ENCODE measurements around the gene LCAT.
"Not testable (repeated sequence)": the region's sequence is repeated elsewhere in the genome, so short reads cannot be mapped to it uniquely, and the experiment has no call there.

LCAT gene

DNA sequence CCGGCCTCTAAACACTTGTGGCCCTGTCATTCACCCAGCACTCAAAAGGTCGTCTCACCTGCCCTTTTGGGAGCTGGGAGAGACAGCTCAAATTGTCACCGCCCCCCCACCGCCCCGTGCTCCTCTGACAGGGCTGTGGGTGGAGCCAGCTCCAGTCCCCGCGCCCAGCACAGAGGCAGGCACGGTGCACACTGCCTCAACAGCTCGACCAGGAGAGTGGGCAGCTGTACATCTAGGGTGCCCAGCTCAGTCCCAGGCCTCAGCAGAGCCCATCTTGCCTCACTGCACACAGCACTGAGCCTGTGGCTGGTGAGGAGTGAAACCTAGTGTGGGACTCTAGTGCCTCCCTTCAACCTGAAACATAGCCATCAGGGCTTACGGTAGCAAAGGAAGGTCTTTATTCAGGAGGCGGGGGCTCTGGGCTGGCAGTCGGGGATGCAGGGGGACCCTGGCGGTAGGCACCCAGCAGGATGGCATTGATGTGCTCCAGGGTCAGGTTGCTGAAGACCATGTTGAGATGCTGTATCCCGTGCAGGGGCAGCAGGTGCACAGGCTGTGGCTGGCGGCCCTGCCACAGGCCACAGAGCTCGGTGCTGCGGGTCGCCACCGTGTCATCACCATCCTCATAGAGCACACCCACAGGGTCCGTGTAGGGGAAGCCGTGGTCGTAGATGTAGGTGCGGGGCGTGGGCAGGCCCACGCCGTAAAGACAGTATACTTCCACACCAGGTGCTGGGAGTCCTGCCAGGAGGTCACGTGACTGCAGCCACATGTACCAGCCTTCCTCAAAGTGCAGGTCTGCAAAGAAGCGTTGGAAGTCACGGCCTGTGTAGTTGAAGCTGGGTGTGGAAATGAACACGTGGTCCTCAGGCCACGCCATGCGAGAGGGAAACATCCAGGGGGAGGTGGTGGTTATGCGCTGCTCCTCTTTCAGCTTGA lies 4.1 kb downstream of the LCAT start:
- WGBS, 2 experiments = 94 to 95% methylated on average over 33 of the region's 33 CpGs
- Histone ChIP-seq H3K36me3 (ENCODE audit: control insufficient read depth, insufficient read depth, low read length) (no peaks in the 10 kb centered on the region), H3K27ac (ENCODE audit: insufficient read depth, low read depth, low read length, poor library complexity, severe bottlenecking) (no peak overlapping the region), H3K9me3 (ENCODE audit: control insufficient read depth, low read length) (no peaks in the 10 kb centered on the region), H3K4me3 (ENCODE audit: insufficient read depth, low read depth, low read length) (no peak overlapping the region), H3K4me1 (ENCODE audit: control insufficient read depth, insufficient read depth, low read length) (peaks cover 27% of the 10 kb centered on the region), H3K27me3 (ENCODE audit: control insufficient read depth, insufficient read depth, low read length, poor library complexity, severe bottlenecking) (no peaks in the 10 kb centered on the region)

GRCh38 chr16:67937713-67938112 lies 6.2 kb downstream of the LCAT start:
- H3K9me3 ChIP-seq (ENCODE audit: control insufficient read depth, low read length); H3K4me3 ChIP-seq (ENCODE audit: insufficient read depth, low read depth, low read length): not testable (repeated sequence)
- 91 to 94% methylated on average over 5 of the region's 5 CpGs for WGBS, 2 experiments

DNA sequence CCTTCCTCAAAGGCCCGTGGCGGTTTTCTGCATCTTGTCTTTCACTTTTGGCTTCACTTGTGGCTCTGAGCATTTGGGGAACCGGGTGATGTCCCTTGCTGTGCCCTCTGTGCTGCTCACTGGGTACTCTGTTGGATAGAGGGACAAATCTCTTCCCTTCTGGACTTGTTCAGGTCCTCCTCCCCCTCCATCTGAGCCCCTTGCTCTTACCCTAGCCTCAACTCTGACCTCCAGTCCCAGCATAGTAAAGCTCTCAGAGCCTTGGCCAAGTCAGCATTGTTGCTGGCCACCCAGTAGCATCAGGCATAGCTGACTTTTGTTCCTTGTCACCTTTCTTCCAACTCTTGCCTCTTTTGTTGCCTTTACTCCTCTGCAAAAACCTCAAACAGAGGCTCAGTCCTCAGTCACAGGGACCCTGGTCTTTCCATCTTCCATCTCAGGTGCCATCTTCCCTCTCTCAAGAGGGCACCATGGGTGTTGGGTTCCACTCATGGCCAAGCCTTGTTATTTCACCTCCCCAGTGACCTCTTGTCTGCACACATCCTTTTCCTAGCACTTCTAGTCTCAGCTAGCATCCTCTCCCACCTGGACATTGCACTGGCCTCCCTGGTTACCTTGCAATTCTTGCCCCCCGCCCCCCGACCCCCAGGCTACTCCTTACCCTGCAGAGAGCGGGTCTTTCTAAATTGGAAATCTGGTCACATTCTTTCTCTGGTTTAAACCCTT lies 6.9 kb downstream of the LCAT start:
- no peaks in the 10 kb centered on the region for H3K9me3 ChIP-seq (ENCODE audit: control insufficient read depth, low read length)
- peaks cover 16% of the 10 kb centered on the region for H3K4me1 ChIP-seq (ENCODE audit: control insufficient read depth, insufficient read depth, low read length)
- no peaks in the 10 kb centered on the region for H3K27me3 ChIP-seq (ENCODE audit: control insufficient read depth, insufficient read depth, low read length, poor library complexity, severe bottlenecking)
- H3K4me3 ChIP-seq (ENCODE audit: insufficient read depth, low read depth, low read length) = peak overlapping the region; percentile 96
- WGBS, 2 experiments = 52% methylated on average over 6 of the region's 6 CpGs
- H3K27ac ChIP-seq (ENCODE audit: insufficient read depth, low read depth, low read length, poor library complexity, severe bottlenecking) = no peak overlapping the region
- no peaks in the 10 kb centered on the region for H3K36me3 ChIP-seq (ENCODE audit: control insufficient read depth, insufficient read depth, low read length)

More at GRCh38 chr16:67937713-67938112, 6.2 kb downstream of the LCAT start:
- not testable (repeated sequence) for H3K27me3 ChIP-seq (ENCODE audit: control insufficient read depth, insufficient read depth, low read length, poor library complexity, severe bottlenecking); H3K36me3 ChIP-seq (ENCODE audit: control insufficient read depth, insufficient read depth, low read length); H3K27ac ChIP-seq (ENCODE audit: insufficient read depth, low read depth, low read length, poor library complexity, severe bottlenecking)
- H3K4me1 ChIP-seq (ENCODE audit: control insufficient read depth, insufficient read depth, low read length) = peaks cover 16% of the 10 kb centered on the region

DNA sequence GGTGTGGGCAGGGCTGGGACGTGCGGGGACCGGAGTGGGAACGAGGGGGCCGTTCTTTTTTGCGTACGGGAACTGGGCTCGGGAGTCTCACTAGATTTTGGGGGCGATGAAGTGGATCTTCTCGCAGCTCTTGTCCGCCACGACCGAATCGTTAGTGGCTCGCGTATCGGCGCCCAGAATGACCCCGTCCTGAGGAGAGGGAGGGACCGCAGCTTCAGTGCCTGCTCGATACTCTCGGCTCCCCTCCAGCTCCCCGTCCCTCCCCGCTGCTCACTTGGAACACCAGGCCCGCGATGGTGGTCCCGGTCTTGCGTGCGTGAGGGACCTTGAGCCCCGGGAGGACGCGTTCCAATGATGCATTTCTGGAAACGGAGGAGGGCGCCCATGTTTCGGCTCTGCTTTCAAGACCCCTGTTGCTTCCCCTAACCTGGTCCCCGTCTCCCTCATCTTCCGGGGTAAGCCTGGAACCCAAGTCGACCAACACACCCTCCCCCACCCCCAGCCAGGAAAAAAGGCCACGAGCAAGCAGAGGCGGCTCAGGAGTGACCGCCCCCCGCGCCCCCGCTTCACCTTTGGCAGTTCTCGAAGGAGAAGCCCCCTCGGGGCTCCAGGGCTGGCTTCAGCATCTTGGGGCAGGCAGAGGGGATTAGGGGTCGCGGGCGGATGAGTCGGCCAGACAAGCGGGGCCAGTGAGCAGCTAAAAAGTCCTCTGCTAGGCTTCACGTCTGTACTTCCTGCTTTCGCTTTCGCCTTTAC lies 7.6 kb downstream of the LCAT start, which contains the start of gene PSMB10:
Gene PSMB10, minus strand, starts transcription at position 727 of the 756 bp plus-strand sequence. Its CDS starts 101 bp downstream, at position 626.
- Histone ChIP-seq H3K36me3 (ENCODE audit: control insufficient read depth, insufficient read depth, low read length) (no peaks in the 10 kb centered on the region), H3K4me1 (ENCODE audit: control insufficient read depth, insufficient read depth, low read length) (peaks cover 16% of the 10 kb centered on the region), H3K27me3 (ENCODE audit: control insufficient read depth, insufficient read depth, low read length, poor library complexity, severe bottlenecking) (no peaks in the 10 kb centered on the region), H3K4me3 (ENCODE audit: insufficient read depth, low read depth, low read length) (peak within 1 kb of the TSS; percentile 96), H3K9me3 (ENCODE audit: control insufficient read depth, low read length) (no peaks in the 10 kb centered on the region), H3K27ac (ENCODE audit: insufficient read depth, low read depth, low read length, poor library complexity, severe bottlenecking) (no peak within 1 kb of the TSS)
- WGBS, 2 experiments = 1% methylated on average over 54 of the region's 54 CpGs

DNA sequence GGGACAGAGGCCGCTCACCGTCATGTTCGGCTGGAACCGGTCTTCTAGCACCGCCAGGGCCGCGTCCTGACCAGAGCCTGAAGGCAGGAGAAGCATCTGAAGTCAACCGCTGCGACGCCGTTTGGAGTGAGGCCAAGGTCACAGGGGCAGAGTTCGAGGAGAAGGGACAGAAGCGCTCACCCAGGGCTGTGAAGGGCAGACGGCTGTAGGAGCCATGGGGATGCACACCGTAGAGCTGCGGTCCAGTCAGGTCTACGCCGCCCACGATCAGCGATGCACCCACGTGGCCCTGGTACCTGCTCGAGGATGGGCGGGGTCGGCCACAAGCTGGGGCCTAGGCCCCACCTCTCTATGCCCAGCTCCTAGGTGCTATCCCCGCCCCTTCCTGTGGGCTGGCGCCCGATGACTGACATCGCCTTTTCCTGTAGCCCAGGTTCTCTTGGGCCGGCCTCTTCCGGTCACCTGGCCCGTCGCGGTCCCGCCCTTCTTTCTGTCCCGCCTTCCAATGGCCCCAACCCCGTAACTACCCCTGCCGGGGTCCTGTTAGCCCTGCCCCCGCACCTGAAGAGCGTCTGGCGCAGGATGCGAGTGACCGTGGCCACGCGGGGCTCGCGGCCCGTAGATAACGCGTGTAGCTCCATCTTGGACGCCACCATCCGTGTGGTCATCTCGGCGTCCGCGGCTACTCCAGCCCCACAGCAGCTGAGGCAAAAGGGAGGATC lies 8.4 kb downstream of the LCAT start:
- no peaks in the 10 kb centered on the region for H3K36me3 ChIP-seq (ENCODE audit: control insufficient read depth, insufficient read depth, low read length)
- peak overlapping the region; percentile 96 for H3K4me3 ChIP-seq (ENCODE audit: insufficient read depth, low read depth, low read length)
- no peaks in the 10 kb centered on the region for H3K9me3 ChIP-seq (ENCODE audit: control insufficient read depth, low read length)
- no peaks in the 10 kb centered on the region for H3K27me3 ChIP-seq (ENCODE audit: control insufficient read depth, insufficient read depth, low read length, poor library complexity, severe bottlenecking)
- 0 to 1% methylated on average over 55 of the region's 55 CpGs for WGBS, 2 experiments
- peaks cover 16% of the 10 kb centered on the region for H3K4me1 ChIP-seq (ENCODE audit: control insufficient read depth, insufficient read depth, low read length)
- H3K27ac ChIP-seq (ENCODE audit: insufficient read depth, low read depth, low read length, poor library complexity, severe bottlenecking) = no peak overlapping the region

- Histone ChIP-seq H3K27me3 (ENCODE audit: control insufficient read depth, insufficient read depth, low read length, poor library complexity, severe bottlenecking) (no peaks in the 10 kb centered on the region), H3K4me3 (ENCODE audit: insufficient read depth, low read depth, low read length) (peak overlapping the region; percentile 96), H3K36me3 (ENCODE audit: control insufficient read depth, insufficient read depth, low read length) (no peaks in the 10 kb centered on the region), H3K9me3 (ENCODE audit: control insufficient read depth, low read length) (no peaks in the 10 kb centered on the region), H3K4me1 (ENCODE audit: control insufficient read depth, insufficient read depth, low read length) (peaks cover 16% of the 10 kb centered on the region), H3K27ac (ENCODE audit: insufficient read depth, low read depth, low read length, poor library complexity, severe bottlenecking) (no peak overlapping the region)
- WGBS, 2 experiments = 10 to 12% methylated on average over 13 of the region's 13 CpGs
These were observed 8.9 kb downstream of the LCAT start for GRCh38 chr16:67935101-67935401.

GRCh38 chr16:67934306-67935100 lies 9.4 kb downstream of the LCAT start:
- H3K27ac ChIP-seq (ENCODE audit: insufficient read depth, low read depth, low read length, poor library complexity, severe bottlenecking) = no peak overlapping the region
- no peaks in the 10 kb centered on the region for H3K27me3 ChIP-seq (ENCODE audit: control insufficient read depth, insufficient read depth, low read length, poor library complexity, severe bottlenecking)
- H3K36me3 ChIP-seq (ENCODE audit: control insufficient read depth, insufficient read depth, low read length) = no peaks in the 10 kb centered on the region
- peaks cover 16% of the 10 kb centered on the region for H3K4me1 ChIP-seq (ENCODE audit: control insufficient read depth, insufficient read depth, low read length)
- 73 to 74% methylated on average over 13 of the region's 13 CpGs for WGBS, 2 experiments
- no peaks in the 10 kb centered on the region for H3K9me3 ChIP-seq (ENCODE audit: control insufficient read depth, low read length)
- peak overlapping the region; percentile 96 for H3K4me3 ChIP-seq (ENCODE audit: insufficient read depth, low read depth, low read length)

DNA sequence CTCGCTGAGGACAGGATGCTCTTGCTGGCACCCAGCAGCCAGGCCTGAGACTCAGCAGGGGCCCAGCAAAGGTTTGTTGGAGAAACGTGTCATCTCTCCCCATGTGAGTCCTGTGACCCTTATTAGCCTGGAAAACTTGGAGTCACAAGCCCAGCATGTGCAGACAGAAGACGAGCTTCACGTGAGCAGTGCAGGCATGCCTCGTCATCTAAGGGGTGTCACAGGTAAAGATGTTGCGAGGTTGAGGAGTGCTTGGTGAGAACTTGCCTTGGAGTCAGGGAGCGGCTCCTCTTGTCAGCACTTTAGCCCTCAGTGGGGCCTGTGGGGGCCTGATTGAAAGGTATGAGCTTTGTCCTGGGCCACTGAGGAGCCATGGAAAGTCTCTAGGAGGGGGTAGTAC lies 10.1 kb downstream of the LCAT start:
- Histone ChIP-seq H3K36me3 (ENCODE audit: control insufficient read depth, insufficient read depth, low read length) (no peaks in the 10 kb centered on the region), H3K4me3 (ENCODE audit: insufficient read depth, low read depth, low read length) (no peak overlapping the region), H3K27me3 (ENCODE audit: control insufficient read depth, insufficient read depth, low read length, poor library complexity, severe bottlenecking) (no peaks in the 10 kb centered on the region), H3K9me3 (ENCODE audit: control insufficient read depth, low read length) (no peaks in the 10 kb centered on the region), H3K4me1 (ENCODE audit: control insufficient read depth, insufficient read depth, low read length) (peaks cover 16% of the 10 kb centered on the region), H3K27ac (ENCODE audit: insufficient read depth, low read depth, low read length, poor library complexity, severe bottlenecking) (no peak overlapping the region)
- 95% methylated on average over 7 of the region's 7 CpGs for WGBS, 2 experiments

DNA sequence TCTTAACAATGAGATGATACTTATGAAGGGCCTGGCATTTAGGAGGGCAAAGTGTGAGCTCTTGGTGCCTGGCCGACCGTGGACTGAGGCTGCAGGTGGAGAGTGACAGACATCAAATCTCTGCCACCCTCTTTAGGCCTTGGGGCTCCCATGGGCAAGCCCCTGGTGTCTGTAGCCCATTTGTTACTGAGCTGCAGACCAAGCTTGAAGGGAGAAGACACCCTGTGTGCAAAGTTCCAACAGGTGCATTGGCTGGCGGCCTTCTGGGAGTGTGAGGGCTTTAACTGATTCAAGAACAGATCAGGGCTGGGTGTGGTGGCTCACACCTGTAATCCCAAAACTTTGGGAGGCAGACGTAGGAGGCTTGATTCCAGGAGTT lies 11.5 kb downstream of the LCAT start:
- Histone ChIP-seq H3K36me3 (ENCODE audit: control insufficient read depth, insufficient read depth, low read length) (no peaks in the 10 kb centered on the region), H3K4me3 (ENCODE audit: insufficient read depth, low read depth, low read length) (no peak overlapping the region)
- WGBS, 2 experiments = 94 to 97% methylated on average over 4 of the region's 4 CpGs

More for the DNA sequence above, 11.5 kb downstream of the LCAT start:
- Histone ChIP-seq H3K27me3 (ENCODE audit: control insufficient read depth, insufficient read depth, low read length, poor library complexity, severe bottlenecking) (no peaks in the 10 kb centered on the region), H3K4me1 (ENCODE audit: control insufficient read depth, insufficient read depth, low read length) (peaks cover 15% of the 10 kb centered on the region), H3K9me3 (ENCODE audit: control insufficient read depth, low read length) (no peaks in the 10 kb centered on the region), H3K27ac (ENCODE audit: insufficient read depth, low read depth, low read length, poor library complexity, severe bottlenecking) (no peak overlapping the region)

Measured in ectodermal cell (in vitro differentiated cells).